Right renal pelvis (tissue), 4 donors: ENCODE data around the gene SLC52A1. TPM values are rescaled to one million over a fixed set of nuclear protein-coding genes. Genes with fewer than 3 reads are reported as not detected.

Experiments used
- DNase-seq, 4 donors: peaks; one replicate each; pipeline ENCODE4 v3.0.0-alpha.2; 2013; ENCODE audit warnings: low read depth in 4 of 4, low spot score in 3 of 4, missing footprints in 1 of 4
- polyA plus RNA-seq, 4 donors: library from polyadenylated mRNA; unstranded; fragments of 120-200 nt; gene quantifications; one replicate each; pipeline ENCODE4 v1.2.1, GENCODE V29; 2013; ENCODE audit not compliant: insufficient read length in 4 of 4

The SLC52A1 gene
- polyA plus RNA-seq, 4 donors: 0.21 to 0.43 (median 0.26) TPM

- DNase-seq: peak; percentile 78 to 91 (median 84)
These were observed 37.8 kb downstream of the SLC52A1 start, which contains the start of the genes INCA1 and KIF1C for GRCh38 chr17:4997302-4998026. Gene INCA1 (minus strand): TSS chr17:4997522. CDS start chr17:4994437, 3,085 bp downstream. Gene KIF1C (plus strand): TSS chr17:4997950. CDS start chr17:5000247, 2,297 bp downstream.

GRCh38 chr17:4994081-4994595 lies 41.1 kb downstream of the SLC52A1 start:
- DNase-seq: no peak

GRCh38 chr17:4987767-4988567 lies 47.3 kb downstream of the SLC52A1 start:
- no peak for DNase-seq

GRCh38 chr17:4986951-4987766 lies 48.1 kb downstream of the SLC52A1 start, which contains the start of gene CAMTA2:
Gene CAMTA2 (minus strand): TSS chr17:4987675. CDS start chr17:4986222, 1,453 bp downstream.
- peak in 2 of 4 donors; percentile 60 to 73 for DNase-seq

DNA sequence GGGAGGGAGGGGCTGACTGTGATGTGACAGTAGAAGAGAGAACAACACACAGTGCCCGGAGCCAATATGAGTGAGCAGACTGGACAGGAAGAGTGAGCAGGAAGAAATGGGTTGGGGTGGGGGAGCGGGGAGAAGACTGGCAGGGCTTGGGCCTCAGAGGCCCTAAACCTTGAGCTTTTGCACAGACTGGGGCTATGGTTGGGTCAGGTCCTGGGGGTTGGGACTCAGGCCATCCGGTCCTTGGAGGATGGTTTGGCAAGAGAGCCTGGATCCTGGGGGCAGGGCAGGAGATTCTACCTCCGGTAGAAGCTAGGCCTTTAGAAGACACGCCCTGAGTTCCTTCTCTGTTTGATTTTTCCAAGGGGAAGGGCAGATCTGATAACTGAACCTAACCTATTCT lies 48.8 kb downstream of the SLC52A1 start:
- no peak for DNase-seq

Other genes starting within 250 kb of the SLC52A1 start
- gene VMO1, start 249.1 kb downstream of the SLC52A1 start, polyA plus RNA-seq: 1 to 10 TPM in 1 of 4 donors, under 1 TPM in 3; 0.31 to 1.1 (median 0.42) TPM
- gene GLTPD2, start 246.5 kb downstream of the SLC52A1 start, polyA plus RNA-seq: 10 to 100 TPM in 1 of 4 donors, 1 to 10 TPM in 3; 3.8 to 14.9 (median 5.7) TPM
- 100 to 1,000 TPM; 114 to 153 (median 122) TPM for gene PSMB6, start 239.3 kb downstream of the SLC52A1 start, polyA plus RNA-seq
- gene PLD2, start 228.3 kb downstream of the SLC52A1 start, polyA plus RNA-seq: 10 to 100 TPM; 36.2 to 39.4 (median 38.5) TPM
- 10 to 100 TPM; 56.6 to 69.2 (median 59.0) TPM for gene MINK1, start 202.1 kb downstream of the SLC52A1 start, polyA plus RNA-seq
- 1 to 10 TPM; 1.0 to 3.3 (median 1.5) TPM for gene C17orf107, start 135.9 kb downstream of the SLC52A1 start, polyA plus RNA-seq
- 1 to 10 TPM; 1.1 to 2.7 (median 1.5) TPM for gene CHRNE, start 132.3 kb downstream of the SLC52A1 start, polyA plus RNA-seq
- gene GP1BA, start 103.1 kb downstream of the SLC52A1 start, polyA plus RNA-seq: 1 to 10 TPM; 1.4 to 3.5 (median 1.8) TPM
- 10 to 100 TPM; 78.2 to 98.0 (median 79.0) TPM for gene SLC25A11, start 95.4 kb downstream of the SLC52A1 start, polyA plus RNA-seq
- 100 to 1,000 TPM; 131 to 144 (median 138) TPM for gene RNF167, start 95.2 kb downstream of the SLC52A1 start, polyA plus RNA-seq
- gene PFN1, start 86.9 kb downstream of the SLC52A1 start, polyA plus RNA-seq: 100 to 1,000 TPM; 376 to 513 (median 389) TPM
- 10 to 100 TPM; 22.1 to 28.7 (median 23.7) TPM for gene ENO3, start 84.3 kb downstream of the SLC52A1 start, polyA plus RNA-seq
- 100 to 1,000 TPM in 1 of 4 donors, 10 to 100 TPM in 3; 84.8 to 102 (median 95.8) TPM for gene SPAG7, start 67.6 kb downstream of the SLC52A1 start, polyA plus RNA-seq
- gene CAMTA2, start 47.8 kb downstream of the SLC52A1 start, polyA plus RNA-seq: 10 to 100 TPM; 24.4 to 27.8 (median 25.3) TPM
- gene INCA1, start 37.9 kb downstream of the SLC52A1 start, polyA plus RNA-seq: 1 to 10 TPM; 7.9 to 8.6 (median 8.3) TPM
- 10 to 100 TPM; 75.0 to 96.5 (median 86.3) TPM for gene KIF1C, start 37.5 kb downstream of the SLC52A1 start, polyA plus RNA-seq
- 10 to 100 TPM; 11.9 to 16.8 (median 15.7) TPM for gene ZFP3, start 43.0 kb upstream of the SLC52A1 start, polyA plus RNA-seq
- gene ZNF232, start 76.5 kb upstream of the SLC52A1 start, polyA plus RNA-seq: 10 to 100 TPM; 20.1 to 37.8 (median 22.0) TPM
- 1 to 10 TPM; 3.2 to 8.4 (median 4.0) TPM for gene USP6, start 80.6 kb upstream of the SLC52A1 start, polyA plus RNA-seq
- 10 to 100 TPM; 17.3 to 23.5 (median 22.5) TPM for gene ZNF594, start 156.4 kb upstream of the SLC52A1 start, polyA plus RNA-seq
- gene SCIMP, start 199.4 kb upstream of the SLC52A1 start, polyA plus RNA-seq: 1 to 10 TPM; 1.2 to 1.8 (median 1.4) TPM
- 10 to 100 TPM; 53.7 to 65.6 (median 61.4) TPM for gene RABEP1, start 246.9 kb upstream of the SLC52A1 start, polyA plus RNA-seq